Measurements from ENCODE around the gene PINLYP. TPM values are rescaled to one million over a fixed set of nuclear protein-coding genes. Genes with fewer than 3 reads are reported as not detected.

The PINLYP gene
- total and polyA plus RNA-seq, 9 of the 15 experiments (the other 6 are each of a cell fraction or from before 2014, with no cell fraction given) = 1.00 to 6.7 (median 2.2) TPM

DNA sequence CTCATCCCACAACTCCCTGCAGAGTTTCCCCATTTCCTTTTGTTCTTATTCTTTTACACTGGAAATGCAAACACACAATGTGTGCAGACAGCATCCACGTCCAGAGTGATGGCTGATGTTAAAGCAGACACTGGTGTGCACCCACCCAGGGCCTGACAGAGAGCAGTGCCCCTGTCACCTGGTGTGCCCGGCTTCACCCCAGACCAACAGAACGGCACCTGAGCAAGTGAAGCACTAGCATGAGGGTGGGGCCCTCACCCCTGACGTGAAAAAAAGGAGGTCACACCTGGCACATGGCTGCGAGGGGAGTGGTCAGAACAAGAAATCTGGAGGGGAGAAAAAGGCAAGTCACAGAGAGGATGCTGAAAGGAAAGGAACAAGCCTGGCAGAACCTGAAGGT is 30.3 kb upstream of the PINLYP start (continued):
- TF ChIP-seq, protein P1, sequence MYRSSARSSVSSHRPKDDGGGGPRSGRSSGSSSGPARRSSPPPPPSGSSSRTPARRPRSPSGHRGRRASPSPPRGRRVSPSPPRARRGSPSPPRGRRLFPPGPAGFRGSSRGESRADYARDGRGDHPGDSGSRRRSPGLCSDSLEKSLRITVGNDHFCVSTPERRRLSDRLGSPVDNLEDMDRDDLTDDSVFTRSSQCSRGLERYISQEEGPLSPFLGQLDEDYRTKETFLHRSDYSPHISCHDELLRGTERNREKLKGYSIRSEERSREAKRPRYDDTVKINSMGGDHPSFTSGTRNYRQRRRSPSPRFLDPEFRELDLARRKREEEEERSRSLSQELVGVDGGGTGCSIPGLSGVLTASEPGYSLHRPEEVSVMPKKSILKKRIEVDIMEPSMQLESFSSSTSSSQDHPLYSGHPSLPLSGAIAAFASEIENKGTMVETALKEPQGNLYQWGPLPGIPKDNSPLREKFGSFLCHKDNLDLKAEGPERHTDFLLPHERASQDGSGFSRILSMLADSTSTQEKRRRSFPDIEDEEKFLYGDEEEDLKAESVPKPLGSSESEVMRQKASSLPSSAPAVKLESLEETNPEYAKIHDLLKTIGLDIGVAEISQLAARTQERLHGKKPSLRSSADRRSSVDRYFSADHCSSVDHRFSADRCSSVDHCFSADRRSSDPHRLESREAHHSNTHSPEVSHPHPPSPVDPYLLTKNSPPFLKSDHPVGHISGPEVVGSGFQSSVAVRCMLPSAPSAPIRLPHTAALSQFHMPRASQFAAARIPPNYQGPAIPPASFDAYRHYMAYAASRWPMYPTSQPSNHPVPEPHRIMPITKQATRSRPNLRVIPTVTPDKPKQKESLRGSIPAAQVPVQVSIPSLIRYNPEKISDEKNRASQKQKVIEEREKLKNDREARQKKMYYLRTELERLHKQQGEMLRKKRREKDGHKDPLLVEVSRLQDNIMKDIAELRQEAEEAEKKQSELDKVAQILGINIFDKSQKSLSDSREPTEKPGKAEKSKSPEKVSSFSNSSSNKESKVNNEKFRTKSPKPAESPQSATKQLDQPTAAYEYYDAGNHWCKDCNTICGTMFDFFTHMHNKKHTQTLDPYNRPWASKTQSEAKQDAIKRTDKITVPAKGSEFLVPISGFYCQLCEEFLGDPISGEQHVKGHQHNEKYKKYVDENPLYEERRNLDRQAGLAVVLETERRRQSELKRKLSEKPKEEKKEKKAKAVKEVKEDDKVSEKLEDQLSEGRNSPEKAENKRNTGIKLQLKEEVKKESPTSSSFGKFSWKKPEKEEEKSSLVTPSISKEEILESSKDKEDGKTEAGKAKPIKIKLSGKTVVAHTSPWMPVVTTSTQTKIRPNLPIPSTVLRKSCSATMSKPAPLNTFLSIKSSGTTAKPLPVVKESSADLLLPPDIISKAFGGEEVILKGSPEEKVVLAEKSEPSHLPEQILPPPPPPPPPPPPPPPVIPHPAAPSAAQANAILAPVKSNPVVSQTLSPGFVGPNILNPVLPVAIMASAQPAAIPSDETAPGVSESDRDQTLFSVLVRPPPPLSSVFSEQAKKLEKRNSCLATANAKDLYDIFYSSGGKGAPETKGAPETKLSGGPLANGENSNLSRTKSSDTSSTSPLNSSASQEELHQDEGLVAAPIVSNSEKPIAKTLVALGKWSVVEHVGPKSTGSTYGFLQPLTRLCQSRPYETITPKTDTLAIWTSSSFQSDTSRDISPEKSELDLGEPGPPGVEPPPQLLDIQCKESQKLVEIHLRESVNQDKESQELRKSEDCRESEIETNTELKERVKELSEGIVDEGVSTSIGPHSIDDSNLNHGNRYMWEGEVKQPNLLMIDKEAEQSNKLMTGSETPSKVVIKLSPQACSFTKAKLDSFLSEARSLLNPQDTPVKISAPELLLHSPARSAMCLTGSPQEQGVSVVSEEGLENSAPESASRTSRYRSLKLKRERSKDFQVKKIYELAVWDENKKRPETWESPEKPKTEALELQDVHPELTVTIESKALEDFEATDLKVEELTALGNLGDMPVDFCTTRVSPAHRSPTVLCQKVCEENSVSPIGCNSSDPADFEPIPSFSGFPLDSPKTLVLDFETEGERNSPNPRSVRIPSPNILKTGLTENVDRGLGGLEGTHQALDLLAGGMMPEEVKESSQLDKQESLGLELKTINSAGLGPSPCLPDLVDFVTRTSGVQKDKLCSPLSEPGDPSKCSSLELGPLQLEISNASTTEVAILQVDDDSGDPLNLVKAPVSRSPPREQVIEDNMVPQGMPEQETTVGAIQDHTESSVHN (IDR thresholded peaks at IDR 0.05; ENCODE audit: borderline replicate concordance in 1 of 2, low read depth in 1 of 2) = no peak

DNA sequence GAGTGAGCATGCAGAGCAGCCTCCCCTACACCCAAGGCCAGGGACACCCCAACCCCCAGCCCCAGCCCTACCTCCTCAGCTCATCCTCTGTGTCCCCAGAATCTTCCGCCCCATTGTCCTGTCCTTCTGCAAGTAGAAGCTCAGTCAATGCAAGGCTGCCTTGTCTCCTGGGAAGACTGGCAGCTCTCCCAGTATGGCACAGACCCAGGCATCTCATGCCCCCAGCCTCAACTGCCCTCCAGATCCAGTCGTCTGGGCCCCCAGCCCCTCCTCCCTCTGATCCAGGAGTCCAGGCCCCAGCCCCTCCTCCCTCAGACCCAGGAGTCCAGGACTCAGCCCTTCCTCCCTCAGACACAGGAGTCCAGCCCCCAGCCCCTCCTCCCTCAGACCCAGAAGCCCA is 29.6 kb upstream of the PINLYP start:
- Histone ChIP-seq H3K27ac (ENCODE audit: extremely low read depth, low read depth, low read length) (no peak overlapping the region), H3K9me3 (replicated peaks; ENCODE audit: control insufficient read depth, insufficient read depth, low read depth, low read length) (no peaks in the 10 kb centered on the region), H3K4me1 (replicated peaks in 1 of 2; ENCODE audit: control insufficient read depth in 2 of 2, insufficient read depth in 2 of 2, low read length in 2 of 2) (no peaks in the 10 kb centered on the region; a peak in 1 of 5 replicates), H3K4me3 (no peak overlapping the region), H3K36me3 (ENCODE audit: control insufficient read depth, insufficient read depth, low read length) (peaks cover 53% of the 10 kb centered on the region; the same call in 2 of the 3 replicates), H3K79me2 (ENCODE audit: control insufficient read depth, insufficient read depth, low read length) (no peaks in the 10 kb centered on the region), H3K9ac (ENCODE audit: insufficient read depth in 1 of 2, low read depth in 2 of 2, low read length in 2 of 2) (no peak overlapping the region), H3K27me3 (ENCODE audit: control insufficient read depth in 2 of 2, insufficient read depth in 2 of 2, low read length in 2 of 2) (no peaks in the 10 kb centered on the region), H2AFZ (ENCODE audit: low read depth, low read length) (no peak overlapping the region), H3K4me2 (ENCODE audit: insufficient read depth, low read length) (no peak overlapping the region), H3K9me1 (ENCODE audit: control insufficient read depth, insufficient read depth, low read length) (no peaks in the 10 kb centered on the region), H4K20me1 (replicated peaks; ENCODE audit: control insufficient read depth, insufficient read depth, low read length) (no peaks in the 10 kb centered on the region)
- POLR2A ChIA-PET = interaction anchor here (0.5 to 0.8 kb wide), 2 partner anchors 11 to 103 kb away, joined by 3 read pairs; no protein-coding TSS in a partner anchor
- intact Hi-C loops (cut with micrococcal nuclease) (no loop called here), in situ Hi-C loops (cut with MboI) (no loop called here)
- FAIRE-seq = no peak
- CTCF ChIA-PET (ENCODE audit: low intra/inter-chr PET ratio) = no interaction called here
- no peak for ATAC-seq
- TF ChIP-seq, protein P2, sequence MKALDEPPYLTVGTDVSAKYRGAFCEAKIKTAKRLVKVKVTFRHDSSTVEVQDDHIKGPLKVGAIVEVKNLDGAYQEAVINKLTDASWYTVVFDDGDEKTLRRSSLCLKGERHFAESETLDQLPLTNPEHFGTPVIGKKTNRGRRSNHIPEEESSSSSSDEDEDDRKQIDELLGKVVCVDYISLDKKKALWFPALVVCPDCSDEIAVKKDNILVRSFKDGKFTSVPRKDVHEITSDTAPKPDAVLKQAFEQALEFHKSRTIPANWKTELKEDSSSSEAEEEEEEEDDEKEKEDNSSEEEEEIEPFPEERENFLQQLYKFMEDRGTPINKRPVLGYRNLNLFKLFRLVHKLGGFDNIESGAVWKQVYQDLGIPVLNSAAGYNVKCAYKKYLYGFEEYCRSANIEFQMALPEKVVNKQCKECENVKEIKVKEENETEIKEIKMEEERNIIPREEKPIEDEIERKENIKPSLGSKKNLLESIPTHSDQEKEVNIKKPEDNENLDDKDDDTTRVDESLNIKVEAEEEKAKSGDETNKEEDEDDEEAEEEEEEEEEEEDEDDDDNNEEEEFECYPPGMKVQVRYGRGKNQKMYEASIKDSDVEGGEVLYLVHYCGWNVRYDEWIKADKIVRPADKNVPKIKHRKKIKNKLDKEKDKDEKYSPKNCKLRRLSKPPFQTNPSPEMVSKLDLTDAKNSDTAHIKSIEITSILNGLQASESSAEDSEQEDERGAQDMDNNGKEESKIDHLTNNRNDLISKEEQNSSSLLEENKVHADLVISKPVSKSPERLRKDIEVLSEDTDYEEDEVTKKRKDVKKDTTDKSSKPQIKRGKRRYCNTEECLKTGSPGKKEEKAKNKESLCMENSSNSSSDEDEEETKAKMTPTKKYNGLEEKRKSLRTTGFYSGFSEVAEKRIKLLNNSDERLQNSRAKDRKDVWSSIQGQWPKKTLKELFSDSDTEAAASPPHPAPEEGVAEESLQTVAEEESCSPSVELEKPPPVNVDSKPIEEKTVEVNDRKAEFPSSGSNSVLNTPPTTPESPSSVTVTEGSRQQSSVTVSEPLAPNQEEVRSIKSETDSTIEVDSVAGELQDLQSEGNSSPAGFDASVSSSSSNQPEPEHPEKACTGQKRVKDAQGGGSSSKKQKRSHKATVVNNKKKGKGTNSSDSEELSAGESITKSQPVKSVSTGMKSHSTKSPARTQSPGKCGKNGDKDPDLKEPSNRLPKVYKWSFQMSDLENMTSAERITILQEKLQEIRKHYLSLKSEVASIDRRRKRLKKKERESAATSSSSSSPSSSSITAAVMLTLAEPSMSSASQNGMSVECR (CRISPR knock-in tag; IDR thresholded peaks at IDR 0.05) = no peak
- TF ChIP-seq FOS (IDR thresholded peaks at IDR 0.05; ENCODE audit: extremely low read depth, insufficient read length) (no peak), TOE1 (IDR thresholded peaks at IDR 0.05; ENCODE audit: borderline replicate concordance) (no peak), TOE1 (CRISPR knock-in tag; IDR thresholded peaks at IDR 0.05; ENCODE audit: borderline replicate concordance, low read depth) (no peak), PYGO2 (tag; IDR thresholded peaks at IDR 0.05) (no peak)
- DNase-seq (ENCODE audit: extremely low read depth in 1 of 4, low spot score in 3 of 4) = no peak
- no TSS peak for BruUV-seq (replicated peaks)
- WGBS (ENCODE audit: insufficient coverage, low coverage, missing lambda C conversion rate) = 100% methylated on average over 1 of the region's 2 CpGs

Measured in K562 (cell line).